Nephron (organoid): ENCODE results near the gene VHLL.

Source experiments
- H3K27ac Mint-ChIP-seq, 3 experiments: 2 replicates each; pipeline ENCODE4 v1.8.0; 2020; ENCODE audit warnings: mixed read lengths in 3 of 3, mild to moderate bottlenecking in 2 of 3, moderate library complexity in 1 of 3
- H3K27me3 Mint-ChIP-seq: 2 replicates; pipeline ENCODE4 v1.8.0; 2021; ENCODE audit warnings: low read depth, mild to moderate bottlenecking, moderate library complexity, mixed read lengths
- H3K36me3 Mint-ChIP-seq: 2 replicates; pipeline ENCODE4 v1.8.0; 2020; ENCODE audit warnings: low read depth, mixed read lengths
- H3K4me1 Mint-ChIP-seq: 2 replicates; pipeline ENCODE4 v1.8.0; 2020; ENCODE audit warnings: mixed read lengths
- H3K4me3 Mint-ChIP-seq, 3 experiments: 2 replicates each; pipeline ENCODE4 v1.8.0; 2020; ENCODE audit warnings: mild to moderate bottlenecking in 3 of 3, mixed read lengths in 3 of 3, moderate library complexity in 2 of 3
- H3K9me3 Mint-ChIP-seq: 2 replicates; pipeline ENCODE4 v1.8.0; 2020; ENCODE audit warnings: mixed read lengths
- CTCF ChIP-seq, 3 experiments: fragments of 200-600 bp; sonication (generic); IDR thresholded peaks; one replicate each; pipeline ENCODE4 v1.5.0; 2021; ENCODE audit warnings: antibody characterized with exemption in 3 of 3; ENCODE audit not compliant: unreplicated experiment in 3 of 3

The VHLL gene

DNA sequence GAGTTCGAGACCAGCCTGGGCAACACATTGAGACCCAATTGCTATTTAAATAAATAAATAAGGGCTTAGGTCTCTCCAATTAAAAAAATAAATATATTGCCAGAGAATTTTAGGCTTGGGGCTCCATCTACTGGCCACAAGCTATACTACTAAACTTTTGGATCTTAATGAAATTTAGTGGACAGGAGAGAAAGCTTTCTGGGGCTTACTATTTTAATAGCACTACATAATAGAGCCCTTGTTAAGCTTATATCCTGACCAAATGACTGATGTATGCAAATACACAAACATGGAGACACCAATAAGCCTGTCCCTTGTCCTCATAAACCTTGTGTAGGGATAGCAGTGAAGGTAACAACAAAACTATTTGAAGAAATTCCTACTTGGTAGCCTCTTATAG is 20.6 kb upstream of the VHLL start:
- Mint-ChIP-seq H3K4me1 (no peaks in the 10 kb centered on the region), H3K9me3 (no peaks in the 10 kb centered on the region), H3K36me3 (peaks cover 68% of the 10 kb centered on the region), H3K4me3 (no peak overlapping the region), H3K27me3 (no peaks in the 10 kb centered on the region), H3K27ac (no peak overlapping the region)
- TF ChIP-seq CTCF (IDR thresholded peaks at IDR 0.05; ENCODE audit: unreplicated experiment in 3 of 3): peak; percentile 52 to 71 (median 63)

DNA sequence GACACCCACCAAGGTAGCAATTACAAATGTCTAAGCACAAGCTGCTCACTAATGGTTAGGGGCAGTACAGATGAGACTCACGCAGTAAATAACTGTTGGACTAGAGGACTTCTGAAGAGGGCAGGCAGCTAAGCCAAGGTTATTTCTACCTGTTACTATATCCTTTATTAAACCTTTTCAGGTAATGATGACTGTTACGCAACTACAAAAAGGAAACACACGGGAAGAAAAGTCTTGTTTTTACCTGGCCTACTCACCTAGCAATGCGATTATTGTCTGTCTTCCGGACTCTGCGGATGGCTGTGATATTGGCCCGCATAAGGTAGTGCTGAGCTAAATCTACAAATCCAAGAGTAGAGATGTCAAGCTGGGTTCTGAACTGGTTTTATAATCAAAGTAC is 17.8 kb upstream of the VHLL start:
- peaks cover 81% of the 10 kb centered on the region for H3K36me3 Mint-ChIP-seq
- H3K9me3 Mint-ChIP-seq: no peaks in the 10 kb centered on the region

DNA sequence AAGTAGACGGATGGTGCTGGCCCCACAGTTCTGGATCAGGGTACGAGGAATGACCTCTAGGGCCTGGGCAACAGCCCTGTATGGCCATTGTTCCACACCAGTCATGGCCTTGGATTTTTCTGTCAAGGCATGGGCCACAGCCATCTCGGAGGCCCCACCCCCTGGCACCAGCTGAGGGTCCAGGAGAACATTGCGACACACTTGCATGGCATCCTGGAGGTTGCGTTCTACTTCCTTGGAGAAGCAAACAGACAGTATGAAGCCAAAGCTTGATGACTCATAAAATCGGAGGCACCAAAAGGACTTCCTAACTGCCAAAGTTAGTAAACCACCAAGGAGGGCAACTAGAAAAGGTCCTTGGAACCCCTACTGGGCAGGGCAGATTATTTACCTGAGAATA is 11.9 kb upstream of the VHLL start:
- Mint-ChIP-seq H3K36me3 (peaks cover 72% of the 10 kb centered on the region), H3K4me3 (no peak overlapping the region), H3K4me1 (no peaks in the 10 kb centered on the region), H3K9me3 (no peaks in the 10 kb centered on the region), H3K27ac (no peak overlapping the region), H3K27me3 (no peaks in the 10 kb centered on the region)
- TF ChIP-seq CTCF (IDR thresholded peaks at IDR 0.05; ENCODE audit: unreplicated experiment in 3 of 3): no peak

More for the DNA sequence above, 17.8 kb upstream of the VHLL start:
- Mint-ChIP-seq H3K4me3 (no peak overlapping the region), H3K27me3 (no peaks in the 10 kb centered on the region), H3K4me1 (no peaks in the 10 kb centered on the region), H3K27ac (no peak overlapping the region)
- no peak for TF ChIP-seq CTCF (IDR thresholded peaks at IDR 0.05; ENCODE audit: unreplicated experiment in 3 of 3)

- Mint-ChIP-seq H3K4me1 (no peaks in the 10 kb centered on the region), H3K9me3 (no peaks in the 10 kb centered on the region), H3K4me3 (no peak overlapping the region), H3K27ac (no peak overlapping the region), H3K27me3 (no peaks in the 10 kb centered on the region), H3K36me3 (peaks cover 49% of the 10 kb centered on the region)
- no peak for TF ChIP-seq CTCF (IDR thresholded peaks at IDR 0.05; ENCODE audit: unreplicated experiment in 3 of 3)
Observed at GRCh38 chr1:156308078-156308477, 9.0 kb upstream of the VHLL start.

DNA sequence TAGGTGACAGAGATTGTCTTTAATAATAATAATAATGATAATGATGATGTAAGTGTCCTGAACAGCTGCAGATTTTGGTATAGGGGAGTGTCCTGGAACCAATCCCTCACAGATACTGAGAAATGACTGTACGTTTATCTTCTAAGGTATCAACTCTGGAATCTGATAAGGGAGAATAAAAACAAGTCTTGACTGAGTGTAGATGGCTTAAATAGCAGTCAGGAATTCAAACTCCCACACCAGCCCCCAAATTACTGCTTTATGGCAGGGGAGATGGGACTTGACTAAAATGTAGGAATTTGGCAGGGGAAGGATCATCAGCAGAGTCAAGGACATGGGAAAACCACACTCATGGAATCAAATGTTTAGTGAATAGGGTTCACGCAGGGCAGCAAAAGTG is 6.1 kb upstream of the VHLL start:
- H3K4me3 Mint-ChIP-seq: no peak overlapping the region
- no peak for TF ChIP-seq CTCF (IDR thresholded peaks at IDR 0.05; ENCODE audit: unreplicated experiment in 3 of 3)

DNA sequence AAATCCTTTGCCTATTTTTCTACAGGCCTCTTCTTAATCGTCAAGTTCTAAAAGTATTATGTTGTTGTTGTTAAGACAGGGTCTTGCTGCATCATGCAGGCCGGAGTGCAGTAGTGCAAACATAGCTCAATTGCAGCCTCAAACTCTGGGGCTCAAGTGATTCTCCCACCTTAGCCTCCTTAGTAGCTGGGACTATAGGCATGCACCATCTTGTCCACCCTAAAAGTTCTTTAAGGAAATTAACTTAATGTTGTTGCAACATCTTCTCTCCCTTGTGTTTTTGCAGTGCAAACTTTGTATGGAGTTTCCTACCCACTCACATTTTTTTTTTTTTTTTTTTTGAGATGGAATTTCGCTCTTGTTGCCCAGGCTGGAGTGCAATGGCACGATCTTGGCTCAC is 4.1 kb upstream of the VHLL start:
- Mint-ChIP-seq H3K4me3 (no peak overlapping the region), H3K36me3 (peaks cover 16% of the 10 kb centered on the region), H3K4me1 (no peaks in the 10 kb centered on the region), H3K9me3 (no peaks in the 10 kb centered on the region), H3K27ac (no peak overlapping the region), H3K27me3 (no peaks in the 10 kb centered on the region)
- no peak for TF ChIP-seq CTCF (IDR thresholded peaks at IDR 0.05; ENCODE audit: unreplicated experiment in 3 of 3)

More for the DNA sequence above, 6.1 kb upstream of the VHLL start:
- Mint-ChIP-seq H3K4me1 (no peaks in the 10 kb centered on the region), H3K27me3 (no peaks in the 10 kb centered on the region), H3K36me3 (peaks cover 26% of the 10 kb centered on the region), H3K9me3 (no peaks in the 10 kb centered on the region), H3K27ac (no peak overlapping the region)
